Liver (tissue), 9 donors: ENCODE results near the gene ZNF212. TPM values are rescaled to one million over a fixed set of nuclear protein-coding genes. Genes with fewer than 3 reads are reported as not detected.

ENCODE experiments used
- DNase-seq: peaks from one replicate; pipeline ENCODE4 v3.0.0-alpha.2; 2017; ENCODE audit warnings: low spot score
- H3K27ac ChIP-seq, 2 donors: one replicate each; pipeline ENCODE4 v1.7.0; 2013; ENCODE audit warnings: inconsistent platforms in 2 of 2, low read length in 2 of 2, control low read depth in 1 of 2, low read depth in 1 of 2, mild to moderate bottlenecking in 1 of 2
- H3K27me3 ChIP-seq, 4 donors: one replicate each; pipeline versions ENCODE4 v1.6.1 to v1.7.0; 2013; ENCODE audit warnings: low read length in 3 of 4, inconsistent platforms in 1 of 4, mild to moderate bottlenecking in 1 of 4, moderate library complexity in 1 of 4; ENCODE audit not compliant: control insufficient read depth in 4 of 4, insufficient read depth in 4 of 4
- H3K36me3 ChIP-seq, 4 donors: one replicate each; pipeline versions ENCODE4 v1.6.1 to v1.7.0; 2013; ENCODE audit warnings: low read length in 3 of 4, mild to moderate bottlenecking in 3 of 4, low read depth in 1 of 4, moderate library complexity in 1 of 4; ENCODE audit not compliant: control insufficient read depth in 4 of 4, insufficient read depth in 3 of 4
- H3K4me1 ChIP-seq, 4 donors: one replicate each; pipeline versions ENCODE4 v1.6.1 to v1.7.0; 2013; ENCODE audit warnings: low read length in 3 of 4, mild to moderate bottlenecking in 3 of 4, moderate library complexity in 1 of 4; ENCODE audit not compliant: control insufficient read depth in 4 of 4, insufficient read depth in 4 of 4
- H3K4me3 ChIP-seq, 3 donors: one replicate each; pipeline versions ENCODE4 v1.6.1 to v1.7.0; 2013; ENCODE audit warnings: low read length in 3 of 3, control low read depth in 1 of 3, low read depth in 1 of 3, mild to moderate bottlenecking in 1 of 3
- H3K9ac ChIP-seq, 2 donors: one replicate each; pipeline ENCODE4 v1.7.0; 2013; ENCODE audit warnings: low read length in 2 of 2, mild to moderate bottlenecking in 2 of 2, moderate library complexity in 2 of 2, control low read depth in 1 of 2, low read depth in 1 of 2
- H3K9me3 ChIP-seq, 4 donors: one replicate each; pipeline versions ENCODE4 v1.6.1 to v1.7.0; 2013; ENCODE audit warnings: low read length in 3 of 4; ENCODE audit not compliant: control insufficient read depth in 4 of 4
- ATF3 ChIP-seq: IDR thresholded peaks from 2 replicates; pipeline ENCODE4 v1.6.1; 2016; ENCODE audit warnings: antibody characterized with exemption
- CTCF ChIP-seq: fragments of 150-350 bp; IDR thresholded peaks from 2 replicates; pipeline ENCODE4 v1.5.1; 2017; ENCODE audit warnings: improper control_type of control experiment, low read depth, low read length; ENCODE audit not compliant: missing input control
- EGR1 ChIP-seq, 2 donors: IDR thresholded peaks; 2 replicates each; pipeline ENCODE4 v1.6.1; 2016 to 2018; ENCODE audit warnings: antibody characterized with exemption in 2 of 2, low read depth in 2 of 2
- FOXA1 ChIP-seq: IDR thresholded peaks from 2 replicates; pipeline ENCODE4 v1.6.1; 2016; ENCODE audit warnings: antibody characterized with exemption
- FOXA2 ChIP-seq: IDR thresholded peaks from 2 replicates; pipeline ENCODE4 v1.6.1; 2016; ENCODE audit warnings: antibody characterized with exemption
- GABPA ChIP-seq, 2 donors: IDR thresholded peaks in 1 of 2; conservative IDR thresholded peaks in 1 of 2; 2 replicates each; pipeline ENCODE4 v1.6.1; 2016; ENCODE audit warnings: antibody characterized with exemption in 2 of 2, mild to moderate bottlenecking in 1 of 2, moderate library complexity in 1 of 2
- HNF4A ChIP-seq, 2 donors: conservative IDR thresholded peaks; 2 replicates each; pipeline ENCODE4 v1.6.1; 2016; ENCODE audit warnings: antibody characterized with exemption in 2 of 2, mild to moderate bottlenecking in 2 of 2
- HNF4G ChIP-seq: IDR thresholded peaks from 2 replicates; pipeline ENCODE4 v1.6.1; 2016; ENCODE audit warnings: antibody characterized with exemption
- JUND ChIP-seq, 2 donors: IDR thresholded peaks; 2 replicates each; pipeline ENCODE4 v1.6.1; 2016; ENCODE audit warnings: antibody characterized with exemption in 2 of 2
- MAX ChIP-seq: IDR thresholded peaks from 2 replicates; pipeline ENCODE4 v1.6.1; 2016; ENCODE audit warnings: antibody characterized with exemption
- NR2F2 ChIP-seq: IDR thresholded peaks from 2 replicates; pipeline ENCODE4 v1.6.1; 2016; ENCODE audit warnings: antibody characterized with exemption
- RAD21 ChIP-seq, 2 donors: IDR thresholded peaks; 2 replicates each; pipeline ENCODE4 v1.6.1; 2016; ENCODE audit warnings: antibody characterized with exemption in 2 of 2, mild to moderate bottlenecking in 2 of 2
- REST ChIP-seq: IDR thresholded peaks from 2 replicates; pipeline ENCODE4 v1.6.1; 2016; ENCODE audit warnings: antibody characterized with exemption, mild to moderate bottlenecking
- RXRA ChIP-seq, 2 donors: IDR thresholded peaks; 2 replicates each; pipeline ENCODE4 v1.6.1; 2017 to 2018; ENCODE audit warnings: antibody characterized with exemption in 2 of 2, mild to moderate bottlenecking in 1 of 2
- SP1 ChIP-seq: IDR thresholded peaks from 2 replicates; pipeline ENCODE4 v1.6.1; 2018; ENCODE audit warnings: antibody characterized with exemption, mild to moderate bottlenecking
- TAF1 ChIP-seq: conservative IDR thresholded peaks from 2 replicates; pipeline ENCODE4 v1.6.1; 2016; ENCODE audit warnings: antibody characterized with exemption, mild to moderate bottlenecking
- YY1 ChIP-seq: IDR thresholded peaks from 2 replicates; pipeline ENCODE4 v1.6.1; 2016; ENCODE audit warnings: antibody characterized with exemption, mild to moderate bottlenecking
- ZBTB33 ChIP-seq: IDR thresholded peaks from 2 replicates; pipeline ENCODE4 v1.6.1; 2016; ENCODE audit warnings: antibody characterized with exemption
- WGBS: extraction: QIAGEN DNeasy Blood & Tissue Kit; methylation state at CpG from one replicate; pipeline ENCODE4 v1.1.7; 2013; 5-methylcytosine and 5-hydroxymethylcytosine counted together
- polyA plus RNA-seq, 2 donors: library from polyadenylated mRNA; stranded (reverse) in 1 of 2; unstranded in 1 of 2; fragments of 200-250 nt in 1 of 2; fragments of >200 nt in 1 of 2; fragmentation: Nextera tagmentation in 1 of 2; extraction: Ambion mirVana in 1 of 2; gene quantifications; one replicate each; pipeline versions ENCODE4 v1.2.1 to v1.2.3, GENCODE V29; 2013 to 2015
- total RNA-seq, 2 donors: library from RNA; depleted of rRNA; stranded (reverse); fragments of >200 nt; gene quantifications; one replicate each; pipeline ENCODE4 v1.2.3, GENCODE V29; 2014
- donor health status: healthy.
- donor health status: healthy.
- donor health status: healthy.
- donor health status: healthy.
- donor health status: healthy.

The ZNF212 gene
- total and polyA plus RNA-seq, 4 donors: 3.4 to 4.9 (median 3.7) TPM

GRCh38 chr7:149238051-149238450 lies 1.4 kb upstream of the ZNF212 start:
- H3K9me3 ChIP-seq: no peaks in the 10 kb centered on the region
- no peaks in the 10 kb centered on the region for H3K36me3 ChIP-seq
- H3K27me3 ChIP-seq: no peaks in the 10 kb centered on the region
- H3K9ac ChIP-seq: no peak overlapping the region
- H3K4me3 ChIP-seq: no peak overlapping the region
- peaks cover 4 to 29% (median 21%) of the 10 kb centered on the region in 4 donors for H3K4me1 ChIP-seq
- DNase-seq: no peak
- no peak overlapping the region for H3K27ac ChIP-seq
- 88% methylated on average over 3 of the region's 3 CpGs for WGBS
- TF ChIP-seq MAX (no peak), YY1 (no peak), HNF4G (no peak), ZBTB33 (no peak), JUND (IDR thresholded peaks at IDR 0.05) (no peak), NR2F2 (no peak), CTCF (no peak), EGR1 (IDR thresholded peaks at IDR 0.05; ENCODE audit: low read depth in 2 of 2) (no peak), RXRA (IDR thresholded peaks at IDR 0.05) (no peak), FOXA1 (no peak), FOXA2 (no peak), ATF3 (no peak), HNF4A (conservative IDR thresholded peaks at IDR 0.05) (no peak), TAF1 (no peak)

GRCh38 chr7:149240637-149241036 lies 1.2 kb downstream of the ZNF212 start:
- TF ChIP-seq JUND (IDR thresholded peaks at IDR 0.05) (no peak), REST (no peak), ZBTB33 (no peak), GABPA (IDR thresholded peaks at IDR 0.05 in 1 of 2, conservative IDR thresholded peaks at IDR 0.05 in 1 of 2) (no peak), SP1 (no peak), YY1 (no peak), HNF4A (conservative IDR thresholded peaks at IDR 0.05) (no peak), FOXA2 (no peak), HNF4G (no peak), EGR1 (IDR thresholded peaks at IDR 0.05; ENCODE audit: low read depth in 2 of 2) (no peak), RAD21 (IDR thresholded peaks at IDR 0.05) (no peak), MAX (no peak), TAF1 (no peak), RXRA (IDR thresholded peaks at IDR 0.05) (no peak)
- H3K27me3 ChIP-seq: no peaks in the 10 kb centered on the region
- no peaks in the 10 kb centered on the region for H3K36me3 ChIP-seq
- H3K9ac ChIP-seq: peak overlapping the region; percentile 4 to 55
- H3K4me3 ChIP-seq: peak overlapping the region; percentile 74 to 100 (median 97)
- 78% methylated on average over 5 of the region's 5 CpGs for WGBS
- H3K27ac ChIP-seq: no peak overlapping the region
- DNase-seq: no peak
- no peaks in the 10 kb centered on the region for H3K9me3 ChIP-seq
- peaks cover 4 to 33% (median 23%) of the 10 kb centered on the region in 4 donors for H3K4me1 ChIP-seq
